KMS-11 (cell line): ENCODE results near the gene MAP7D2.

Experiments
- H2AFZ ChIP-seq: fragments of 200-600 bp; sonication (generic); 2 replicates; pipeline ENCODE4 v1.6.1; 2016; ENCODE audit warnings: antibody characterized with exemption, mixed run types, low read depth
- H3K27ac ChIP-seq: fragments of 200-600 bp; sonication (generic); 2 replicates; pipeline ENCODE4 v1.6.1; 2016; ENCODE audit warnings: mild to moderate bottlenecking, mixed run types
- H3K27me3 ChIP-seq: fragments of 200-600 bp; sonication (generic); 2 replicates; pipeline ENCODE4 v1.6.1; 2017; ENCODE audit warnings: mild to moderate bottlenecking, low read depth, mixed run types, moderate library complexity; ENCODE audit not compliant: insufficient read depth
- H3K36me3 ChIP-seq: fragments of 200-600 bp; sonication (generic); 2 replicates; pipeline ENCODE4 v1.6.1; 2017; ENCODE audit warnings: mild to moderate bottlenecking, mixed run types; ENCODE audit not compliant: insufficient read depth
- H3K4me1 ChIP-seq: fragments of 200-600 bp; sonication (generic); 2 replicates; pipeline ENCODE4 v1.6.1; 2016; ENCODE audit warnings: mild to moderate bottlenecking, low read depth, mixed run types; ENCODE audit not compliant: poor library complexity, severe bottlenecking
- H3K4me2 ChIP-seq: fragments of 200-600 bp; sonication (generic); 2 replicates; pipeline ENCODE4 v1.7.0; 2016; ENCODE audit warnings: mild to moderate bottlenecking, mixed run types
- H3K4me3 ChIP-seq: fragments of 200-600 bp; sonication (generic); IDR thresholded peaks from 2 replicates; pipeline ENCODE4 v1.6.1; 2017; ENCODE audit warnings: low read depth, low read length, mixed read lengths; ENCODE audit not compliant: insufficient read depth
- H3K79me2 ChIP-seq: fragments of 200-600 bp; sonication (generic); 2 replicates; pipeline ENCODE4 v1.6.1; 2016; ENCODE audit warnings: low read depth, mixed run types; ENCODE audit not compliant: insufficient read depth
- H3K9ac ChIP-seq: fragments of 200-600 bp; sonication (generic); 2 replicates; pipeline ENCODE4 v1.6.1; 2016; ENCODE audit warnings: mild to moderate bottlenecking, mixed run types
- H4K20me1 ChIP-seq: fragments of 200-600 bp; sonication (generic); 2 replicates; pipeline ENCODE4 v1.6.1; 2016; ENCODE audit warnings: mild to moderate bottlenecking, mixed run types; ENCODE audit not compliant: insufficient read depth
- TF ChIP-seq, protein P1 (sequence below): fragments of 200-600 bp; sonication (generic); conservative IDR thresholded peaks from 2 replicates; pipeline ENCODE4 v1.6.1; 2017; ENCODE audit warnings: low read depth, mild to moderate bottlenecking, antibody characterized with exemption, low read length, moderate library complexity, mixed read lengths

The MAP7D2 gene

GRCh38 chrX:20080277-20080676 lies 36.4 kb downstream of the MAP7D2 start:
- no peaks in the 10 kb centered on the region for H3K27me3 ChIP-seq
- no peak overlapping the region for H3K9ac ChIP-seq
- H4K20me1 ChIP-seq: no peaks in the 10 kb centered on the region
- no peak overlapping the region for H3K27ac ChIP-seq
- no peak overlapping the region for H2AFZ ChIP-seq
- H3K79me2 ChIP-seq: no peaks in the 10 kb centered on the region
- H3K36me3 ChIP-seq: no peaks in the 10 kb centered on the region
- no peak overlapping the region for H3K4me3 ChIP-seq
- no peaks in the 10 kb centered on the region for H3K4me1 ChIP-seq
- TF ChIP-seq, protein P1, sequence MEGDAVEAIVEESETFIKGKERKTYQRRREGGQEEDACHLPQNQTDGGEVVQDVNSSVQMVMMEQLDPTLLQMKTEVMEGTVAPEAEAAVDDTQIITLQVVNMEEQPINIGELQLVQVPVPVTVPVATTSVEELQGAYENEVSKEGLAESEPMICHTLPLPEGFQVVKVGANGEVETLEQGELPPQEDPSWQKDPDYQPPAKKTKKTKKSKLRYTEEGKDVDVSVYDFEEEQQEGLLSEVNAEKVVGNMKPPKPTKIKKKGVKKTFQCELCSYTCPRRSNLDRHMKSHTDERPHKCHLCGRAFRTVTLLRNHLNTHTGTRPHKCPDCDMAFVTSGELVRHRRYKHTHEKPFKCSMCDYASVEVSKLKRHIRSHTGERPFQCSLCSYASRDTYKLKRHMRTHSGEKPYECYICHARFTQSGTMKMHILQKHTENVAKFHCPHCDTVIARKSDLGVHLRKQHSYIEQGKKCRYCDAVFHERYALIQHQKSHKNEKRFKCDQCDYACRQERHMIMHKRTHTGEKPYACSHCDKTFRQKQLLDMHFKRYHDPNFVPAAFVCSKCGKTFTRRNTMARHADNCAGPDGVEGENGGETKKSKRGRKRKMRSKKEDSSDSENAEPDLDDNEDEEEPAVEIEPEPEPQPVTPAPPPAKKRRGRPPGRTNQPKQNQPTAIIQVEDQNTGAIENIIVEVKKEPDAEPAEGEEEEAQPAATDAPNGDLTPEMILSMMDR: no peak
- H3K4me2 ChIP-seq: no peak overlapping the region

DNA sequence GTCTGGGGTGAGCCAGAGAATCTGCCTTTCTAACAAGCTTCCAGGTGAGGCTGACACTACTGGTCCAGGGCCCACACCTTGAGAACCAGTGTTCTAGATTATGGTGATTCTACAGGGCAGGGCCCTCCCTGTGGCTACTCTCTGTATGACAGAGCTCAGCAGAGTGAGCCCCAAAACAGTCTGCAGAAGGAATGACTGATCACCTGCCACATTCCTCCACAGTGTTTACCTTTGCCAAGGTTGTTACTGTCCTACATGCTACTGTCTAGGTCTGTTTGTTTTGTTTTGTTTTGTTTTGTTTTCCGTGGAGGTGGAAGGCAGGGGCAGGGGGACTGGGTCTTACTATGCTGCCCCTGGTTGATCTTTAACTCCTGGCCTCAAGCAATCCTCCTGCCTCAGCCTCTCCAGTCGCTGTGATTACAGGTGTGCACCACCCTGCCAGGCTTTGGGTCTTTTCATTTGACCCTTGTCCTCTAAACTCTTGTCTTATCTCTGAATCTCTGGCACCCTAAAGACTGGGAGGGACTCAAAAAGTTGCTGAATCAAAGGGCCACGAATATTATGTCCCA lies 45.1 kb downstream of the MAP7D2 start:
- no peaks in the 10 kb centered on the region for H3K27me3 ChIP-seq
- TF ChIP-seq, protein P1: no peak
- no peaks in the 10 kb centered on the region for H4K20me1 ChIP-seq
- H3K4me1 ChIP-seq: peaks cover 18% of the 10 kb centered on the region
- no peak overlapping the region for H2AFZ ChIP-seq
- H3K9ac ChIP-seq: no peak overlapping the region
- H3K36me3 ChIP-seq: no peaks in the 10 kb centered on the region
- no peak overlapping the region for H3K27ac ChIP-seq
- no peaks in the 10 kb centered on the region for H3K79me2 ChIP-seq
- H3K4me2 ChIP-seq: no peak overlapping the region
- no peak overlapping the region for H3K4me3 ChIP-seq

- Histone ChIP-seq H3K4me2 (peak overlapping the region; percentile 40; the same call in 1 of the 2 replicates), H3K4me3 (no peak overlapping the region), H3K36me3 (no peaks in the 10 kb centered on the region), H3K9ac (no peak overlapping the region), H3K4me1 (peaks cover 21% of the 10 kb centered on the region), H3K27ac (no peak overlapping the region), H2AFZ (peak overlapping the region; percentile 42; the same call in 1 of the 2 replicates), H3K79me2 (no peaks in the 10 kb centered on the region), H4K20me1 (no peaks in the 10 kb centered on the region), H3K27me3 (no peaks in the 10 kb centered on the region)
- TF ChIP-seq, protein P1: no peak
Observed at GRCh38 chrX:20067709-20068561, 48.8 kb downstream of the MAP7D2 start.

GRCh38 chrX:20066968-20067708 lies 49.6 kb downstream of the MAP7D2 start:
- Histone ChIP-seq H2AFZ (peak overlapping the region; percentile 66), H3K27me3 (no peaks in the 10 kb centered on the region), H3K4me1 (peaks cover 29% of the 10 kb centered on the region), H3K27ac (no peak overlapping the region), H3K9ac (no peak overlapping the region), H3K79me2 (no peaks in the 10 kb centered on the region), H3K4me2 (peak overlapping the region; percentile 56), H4K20me1 (no peaks in the 10 kb centered on the region), H3K36me3 (no peaks in the 10 kb centered on the region), H3K4me3 (no peak overlapping the region)
- TF ChIP-seq, protein P1: peak; percentile 76
